GM19438 (cell line): ENCODE data around the gene BMP8A.
"Not testable (repeated sequence)": the region's sequence is repeated elsewhere in the genome, so short reads cannot be mapped to it uniquely, and the experiment has no call there.

ENCODE experiments used
- ATAC-seq: cut with Tn5 transposase; IDR thresholded peaks from one replicate; pipeline ENCODE4 v1.9.1; 2021; ENCODE audit warnings: low read depth; ENCODE audit not compliant: unreplicated experiment

The BMP8A gene

GRCh38 chr1:39525366-39526165 lies 34.1 kb downstream of the BMP8A start:
- ATAC-seq: peak; percentile 89

GRCh38 chr1:39526466-39527189 lies 35.2 kb downstream of the BMP8A start:
- ATAC-seq: no peak

- ATAC-seq: not testable (repeated sequence)
Observed at GRCh38 chr1:39527190-39527579, 35.7 kb downstream of the BMP8A start.

- ATAC-seq: no peak
Observed at GRCh38 chr1:39528082-39528481, 36.6 kb downstream of the BMP8A start.

- ATAC-seq: no peak
Observed at GRCh38 chr1:39529901-39530535, 38.6 kb downstream of the BMP8A start.

- no peak for ATAC-seq
Observed at GRCh38 chr1:39531526-39531925, 40.1 kb downstream of the BMP8A start.

GRCh38 chr1:39533442-39533841 lies 42.0 kb downstream of the BMP8A start:
- no peak for ATAC-seq

- ATAC-seq: no peak
Observed at GRCh38 chr1:39538531-39539251, 47.3 kb downstream of the BMP8A start.

GRCh38 chr1:39539252-39539790 lies 47.9 kb downstream of the BMP8A start:
- peak; percentile 70 for ATAC-seq

- no peak for ATAC-seq
Observed at GRCh38 chr1:39540504-39541031, 49.1 kb downstream of the BMP8A start.

- no peak for ATAC-seq
Observed at GRCh38 chr1:39542924-39543323, 51.5 kb downstream of the BMP8A start.

GRCh38 chr1:39544327-39544726 lies 52.9 kb downstream of the BMP8A start:
- ATAC-seq: no peak

- no peak for ATAC-seq
Observed at GRCh38 chr1:39545531-39545930, 54.1 kb downstream of the BMP8A start.

GRCh38 chr1:39554277-39554676 lies 62.8 kb downstream of the BMP8A start:
- ATAC-seq: no peak

GRCh38 chr1:39561279-39561678 lies 69.8 kb downstream of the BMP8A start:
- no peak for ATAC-seq

GRCh38 chr1:39562886-39563285 lies 71.5 kb downstream of the BMP8A start:
- ATAC-seq: no peak

- ATAC-seq: no peak
Observed at GRCh38 chr1:39563669-39564068, 72.2 kb downstream of the BMP8A start.

- ATAC-seq: no peak
Observed at GRCh38 chr1:39564340-39564739, 72.9 kb downstream of the BMP8A start.

- no peak for ATAC-seq
Observed at GRCh38 chr1:39564941-39565340, 73.5 kb downstream of the BMP8A start.

GRCh38 chr1:39566441-39567137 lies 75.2 kb downstream of the BMP8A start:
- no peak for ATAC-seq
